H1 (cell line): ENCODE results near the gene MEF2C. TPM values are rescaled to one million over a fixed set of nuclear protein-coding genes. Genes with fewer than 3 reads are reported as not detected.

ENCODE experiments used
- CTCF ChIA-PET: fragments of 300-600 bp; sonication (Branson Sonifier 250); formaldehyde crosslinking; loops from one replicate; lab custom pipeline; 2021; ENCODE audit not compliant: partially characterized antibody; lab: Charles Lee
- POLR2A ChIA-PET: fragments of 300-600 bp; sonication (Branson Sonifier 250); formaldehyde crosslinking; loops from one replicate; lab custom pipeline; 2021; ENCODE audit warnings: inconsistent platforms; ENCODE audit not compliant: partially characterized antibody; lab: Charles Lee
- DNase-seq, 2 experiments: peaks; one replicate each; pipeline versions ENCODE4 v3.0.0 to v3.0.0-alpha.2; 2010 to 2022; ENCODE audit warnings: low spot score in 2 of 2, low read depth in 1 of 2, mixed read lengths in 1 of 2
- FAIRE-seq: peaks from 2 replicates; lab custom pipeline; 2011; peaks lifted over from hg19 to GRCh38; lab: Jason Lieb, UNC
- H2AFZ ChIP-seq: 2 replicates; pipeline ENCODE4 v1.8.1; 2012; ENCODE audit warnings: low read length, inconsistent platforms
- H2AK5ac ChIP-seq: 2 replicates; pipeline ENCODE4 v1.6.1; 2013; ENCODE audit warnings: low read depth, low read length
- H2BK120ac ChIP-seq: replicated peaks from 2 replicates; pipeline ENCODE3; 2013; ENCODE audit warnings: low read depth, low read length, inconsistent platforms
- H2BK12ac ChIP-seq: 2 replicates; pipeline ENCODE4 v1.6.1; 2013; ENCODE audit warnings: low read depth, low read length
- H2BK15ac ChIP-seq: 2 replicates; pipeline ENCODE4 v1.6.1; 2013; ENCODE audit warnings: low read length
- H2BK20ac ChIP-seq: 2 replicates; pipeline ENCODE4 v1.6.1; 2013; ENCODE audit warnings: low read length
- H2BK5ac ChIP-seq: 2 replicates; pipeline ENCODE4 v1.6.1; 2013; ENCODE audit warnings: low read depth, low read length
- H3K14ac ChIP-seq: 2 replicates; pipeline ENCODE4 v1.6.1; 2013; ENCODE audit warnings: inconsistent platforms; ENCODE audit not compliant: insufficient read length
- H3K18ac ChIP-seq: 2 replicates; pipeline ENCODE4 v1.6.1; 2013; ENCODE audit warnings: low read length; ENCODE audit errors: extremely low read depth
- H3K23ac ChIP-seq: 2 replicates; pipeline ENCODE4 v1.6.1; 2013; ENCODE audit warnings: inconsistent platforms; ENCODE audit not compliant: insufficient read length
- H3K23me2 ChIP-seq: 2 replicates; pipeline ENCODE4 v1.6.1; 2013; ENCODE audit warnings: low read depth, low read length
- H3K27ac ChIP-seq: 2 replicates; pipeline ENCODE4 v1.6.1; 2011; ENCODE audit warnings: low read depth, low read length, inconsistent platforms
- H3K27me3 ChIP-seq, 4 experiments: replicated peaks in 1 of 4; 1 replicate in 1 of 4; 2 replicates in 3 of 4; pipeline versions ENCODE4 v1.6.1 to v1.8.1; 2011 to 2013; ENCODE audit warnings: low read length in 3 of 4, mild to moderate bottlenecking in 3 of 4, inconsistent platforms in 2 of 4, mixed read lengths in 2 of 4, moderate library complexity in 1 of 4; ENCODE audit not compliant: control insufficient read depth in 3 of 4, insufficient read depth in 3 of 4; ENCODE audit errors: extremely low read depth in 1 of 4
- H3K36me3 ChIP-seq, 4 experiments: 2 replicates each; pipeline versions ENCODE4 v1.6.1 to v1.8.1; 2011 to 2013; ENCODE audit warnings: mild to moderate bottlenecking in 4 of 4, low read length in 3 of 4, moderate library complexity in 2 of 4, control low read depth in 1 of 4, inconsistent platforms in 1 of 4; ENCODE audit not compliant: insufficient read depth in 4 of 4, control insufficient read depth in 2 of 4
- H3K4ac ChIP-seq: replicated peaks from 2 replicates; pipeline ENCODE3; 2013; ENCODE audit warnings: low read length, low read depth, mixed read lengths, inconsistent platforms; ENCODE audit not compliant: insufficient read length
- H3K4me1 ChIP-seq, 4 experiments: replicated peaks in 1 of 4; 1 replicate in 1 of 4; 2 replicates in 3 of 4; pipeline versions ENCODE4 v1.6.1 to v1.8.1; 2011 to 2013; ENCODE audit warnings: low read length in 3 of 4, inconsistent platforms in 2 of 4, mixed read lengths in 1 of 4; ENCODE audit not compliant: insufficient read depth in 4 of 4, control insufficient read depth in 3 of 4
- H3K4me2 ChIP-seq, 2 experiments: 2 replicates each; pipeline versions ENCODE4 v1.6.1 to v1.8.1; 2011 to 2013; ENCODE audit warnings: low read depth in 2 of 2, low read length in 2 of 2, control low read depth in 1 of 2, inconsistent platforms in 1 of 2, mild to moderate bottlenecking in 1 of 2; ENCODE audit not compliant: insufficient read depth in 1 of 2
- H3K4me3 ChIP-seq, 4 experiments: fragments of 200-600, 300-600 bp in 1 of 4; sonication (generic), shearing (Covaris generic), sonication (Bioruptor Twin) in 1 of 4; 2 replicates each; pipeline versions ENCODE4 v1.5.1 to v1.8.1; 2011 to 2016; ENCODE audit warnings: low read length in 4 of 4, low read depth in 3 of 4, control low read depth in 2 of 4, inconsistent platforms in 2 of 4, mild to moderate bottlenecking in 2 of 4, mixed read lengths in 1 of 4, moderate library complexity in 1 of 4; ENCODE audit not compliant: insufficient read depth in 2 of 4; ENCODE audit errors: extremely low read depth in 1 of 4
- H3K56ac ChIP-seq: replicated peaks from 2 replicates; pipeline ENCODE3; 2013; ENCODE audit warnings: low read depth, mild to moderate bottlenecking, mixed read lengths, low read length, inconsistent platforms; ENCODE audit not compliant: insufficient read length
- H3K79me1 ChIP-seq: 2 replicates; pipeline ENCODE4 v1.6.1; 2013; ENCODE audit warnings: low read depth, low read length, control low read depth
- H3K79me2 ChIP-seq, 2 experiments: 2 replicates each; pipeline versions ENCODE4 v1.6.1 to v1.8.1; 2012 to 2013; ENCODE audit warnings: low read length in 2 of 2, mild to moderate bottlenecking in 2 of 2, inconsistent platforms in 1 of 2; ENCODE audit not compliant: insufficient read depth in 2 of 2, control insufficient read depth in 1 of 2
- H3K9ac ChIP-seq, 4 experiments: replicated peaks in 1 of 4; 1 replicate in 1 of 4; 2 replicates in 3 of 4; pipeline versions ENCODE4 v1.6.1 to v1.8.1; 2011 to 2013; ENCODE audit warnings: low read depth in 3 of 4, low read length in 3 of 4, control low read depth in 2 of 4, mild to moderate bottlenecking in 2 of 4, moderate library complexity in 2 of 4, inconsistent platforms in 1 of 4; ENCODE audit errors: extremely low read depth in 1 of 4
- H3K9me3 ChIP-seq, 2 experiments: 2 replicates each; pipeline versions ENCODE4 v1.6.1 to v1.8.1; 2012 to 2013; ENCODE audit warnings: mild to moderate bottlenecking in 2 of 2, moderate library complexity in 2 of 2, control low read depth in 1 of 2, inconsistent platforms in 1 of 2, low read depth in 1 of 2, low read length in 1 of 2, mixed read lengths in 1 of 2; ENCODE audit not compliant: insufficient read depth in 2 of 2
- H4K20me1 ChIP-seq, 2 experiments: replicated peaks in 1 of 2; 2 replicates each; pipeline versions ENCODE3 to v1.8.1; 2011 to 2013; ENCODE audit warnings: inconsistent platforms in 2 of 2, low read length in 2 of 2, mild to moderate bottlenecking in 1 of 2; ENCODE audit not compliant: insufficient read depth in 2 of 2, control insufficient read depth in 1 of 2
- H4K5ac ChIP-seq: 2 replicates; pipeline ENCODE4 v1.6.1; 2013; ENCODE audit warnings: low read length, low read depth, mixed read lengths, inconsistent platforms; ENCODE audit not compliant: insufficient read length
- H4K8ac ChIP-seq: 2 replicates; pipeline ENCODE4 v1.8.0; 2013; ENCODE audit warnings: mild to moderate bottlenecking, moderate library complexity, low read length, inconsistent platforms; ENCODE audit not compliant: insufficient read depth; ENCODE audit errors: extremely low read depth
- H4K91ac ChIP-seq: replicated peaks from 2 replicates; pipeline ENCODE3; 2013; ENCODE audit warnings: low read length, mixed read lengths, inconsistent platforms; ENCODE audit not compliant: insufficient read length
- FOSL1 ChIP-seq: IDR thresholded peaks from 2 replicates; pipeline ENCODE4 v1.6.1; 2011; ENCODE audit warnings: mild to moderate bottlenecking, low read depth, low read length, moderate library complexity; ENCODE audit not compliant: insufficient read depth
- JUND ChIP-seq: IDR thresholded peaks from 2 replicates; pipeline ENCODE4 v1.6.1; 2011; ENCODE audit warnings: mild to moderate bottlenecking, improper control_type of control experiment, low read length
- RAD21 ChIP-seq, 2 experiments: IDR thresholded peaks in 1 of 2; conservative IDR thresholded peaks in 1 of 2; 2 replicates each; pipeline ENCODE4 v1.6.1; 2011; ENCODE audit warnings: low read depth in 2 of 2, low read length in 2 of 2, improper control_type of control experiment in 1 of 2, inconsistent platforms in 1 of 2, mild to moderate bottlenecking in 1 of 2, moderate library complexity in 1 of 2
- RBBP5 ChIP-seq: IDR thresholded peaks from 2 replicates; pipeline ENCODE4 v1.7.1; 2012; ENCODE audit warnings: low read depth, mild to moderate bottlenecking, inconsistent platforms, low read length, moderate library complexity, borderline replicate concordance
- RXRA ChIP-seq: IDR thresholded peaks from 2 replicates; pipeline ENCODE4 v1.6.1; 2011; ENCODE audit warnings: low read depth, mild to moderate bottlenecking, low read length, moderate library complexity; ENCODE audit not compliant: insufficient read depth
- ZNF274 ChIP-seq: IDR thresholded peaks from 2 replicates; pipeline ENCODE4 v1.7.0; 2012; ENCODE audit warnings: low read length, borderline replicate concordance; ENCODE audit errors: extremely low read depth
- WGBS, 2 experiments: shearing (Covaris generic) in 1 of 2; methylation state at CpG; one replicate each; pipeline versions ENCODE4 v1.1.6 to v1.1.7; 2013 to 2015; ENCODE audit warnings: low lambda C conversion rate in 2 of 2, mixed read lengths in 2 of 2, inconsistent platforms in 1 of 2, low coverage in 1 of 2, missing lambda C conversion rate in 1 of 2; ENCODE audit not compliant: insufficient replicate concordance in 2 of 2, insufficient coverage in 1 of 2, insufficient read length in 1 of 2; ENCODE audit errors: extremely low coverage in 1 of 2, missing lambda C conversion rate in 1 of 2; 5-methylcytosine and 5-hydroxymethylcytosine counted together
- polyA plus RNA-seq, 7 experiments: library from polyadenylated mRNA; depleted of rRNA in 3 of 7; stranded (reverse) in 5 of 7; unstranded in 2 of 7; fragments of >200 nt in 5 of 7; fragments of 200-250 nt in 2 of 7; gene quantifications; 1 replicate in 5 of 7; 2 replicates in 1 of 7; 4 replicates in 1 of 7; pipeline versions ENCODE4 v1.2.1 to v1.2.3, GENCODE V29; 2011 to 2013; ENCODE audit warnings: missing spikeins in 2 of 7, mixed read lengths in 2 of 7
- total RNA-seq: library from RNA; stranded (reverse); fragmentation: NEBNext Ultra II Directional; extraction: Animal tissue kit (Norgen Biotek cat#: 25700); gene quantifications from 2 replicates; pipeline ENCODE4 v1.2.1, GENCODE V29; 2021

Gene MEF2C
- total and polyA plus RNA-seq, 2 of the 8 experiments (the other 6 are each of a cell fraction or from before 2014, with no cell fraction given), result 0.59 to 0.99 TPM

DNA sequence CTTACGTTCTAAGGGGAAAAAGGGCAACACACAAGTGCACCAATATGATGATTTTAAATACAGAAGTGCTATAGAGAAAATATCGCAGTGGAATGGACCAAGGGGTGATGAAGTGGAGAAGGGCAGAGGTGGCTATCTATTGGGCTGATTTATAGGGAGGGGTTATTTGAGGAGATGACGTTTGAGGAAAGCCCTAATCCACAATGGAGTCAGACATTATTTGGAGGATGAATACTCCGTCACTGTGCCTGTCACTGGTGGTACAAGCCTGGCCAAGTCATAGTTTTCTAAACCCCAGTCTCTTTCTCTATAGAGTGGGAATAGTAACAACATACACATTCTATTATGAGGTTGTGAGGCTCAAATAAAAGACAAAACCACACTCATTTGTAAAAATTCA lies 48.5 kb downstream of the MEF2C start:
- Histone ChIP-seq H2BK120ac (no peak overlapping the region), H2AFZ (no peak overlapping the region), H3K27ac (no peak overlapping the region), H3K4me1 (peaks cover 0 to 3% (median 1%) of the 10 kb centered on the region in 4 experiments; a peak in 1 of 7 replicates), H3K79me2 (no peaks in the 10 kb centered on the region), H3K18ac (no peak overlapping the region), H2AK5ac (no peak overlapping the region), H4K20me1 (no peaks in the 10 kb centered on the region), H3K14ac (no peak overlapping the region), H3K56ac (no peak overlapping the region), H2BK5ac (no peak overlapping the region), H3K4me3 (no peak overlapping the region), H2BK15ac (no peak overlapping the region), H2BK20ac (no peak overlapping the region), H3K27me3 (no peaks in the 10 kb centered on the region), H2BK12ac (no peak overlapping the region), H3K9me3 (no peaks in the 10 kb centered on the region), H3K9ac (no peak overlapping the region), H3K36me3 (no peaks in the 10 kb centered on the region), H3K79me1 (no peaks in the 10 kb centered on the region), H4K91ac (no peak overlapping the region), H3K23me2 (no peaks in the 10 kb centered on the region), H4K8ac (no peak overlapping the region), H3K23ac (no peak overlapping the region), H3K4me2 (no peak overlapping the region), H4K5ac (no peak overlapping the region), H3K4ac (no peak overlapping the region)
- CTCF ChIA-PET, result no interaction called here
- DNase-seq (no peak), FAIRE-seq (no peak)
- POLR2A ChIA-PET, result no interaction called here
- TF ChIP-seq JUND (no peak), RBBP5 (no peak), RAD21 (IDR thresholded peaks at IDR 0.05 in 1 of 2, conservative IDR thresholded peaks at IDR 0.05 in 1 of 2; ENCODE audit: low read depth in 2 of 2, low read length in 2 of 2) (no peak), ZNF274 (no peak), FOSL1 (no peak), RXRA (no peak)
- WGBS, 2 experiments, result 82% methylated on average over 4 of the region's 4 CpGs; no CpG with 5 or more reads in 1 of the 2 experiments
